Measurements from ENCODE around the gene SNAI3.

- TF ChIP-seq, protein P1, sequence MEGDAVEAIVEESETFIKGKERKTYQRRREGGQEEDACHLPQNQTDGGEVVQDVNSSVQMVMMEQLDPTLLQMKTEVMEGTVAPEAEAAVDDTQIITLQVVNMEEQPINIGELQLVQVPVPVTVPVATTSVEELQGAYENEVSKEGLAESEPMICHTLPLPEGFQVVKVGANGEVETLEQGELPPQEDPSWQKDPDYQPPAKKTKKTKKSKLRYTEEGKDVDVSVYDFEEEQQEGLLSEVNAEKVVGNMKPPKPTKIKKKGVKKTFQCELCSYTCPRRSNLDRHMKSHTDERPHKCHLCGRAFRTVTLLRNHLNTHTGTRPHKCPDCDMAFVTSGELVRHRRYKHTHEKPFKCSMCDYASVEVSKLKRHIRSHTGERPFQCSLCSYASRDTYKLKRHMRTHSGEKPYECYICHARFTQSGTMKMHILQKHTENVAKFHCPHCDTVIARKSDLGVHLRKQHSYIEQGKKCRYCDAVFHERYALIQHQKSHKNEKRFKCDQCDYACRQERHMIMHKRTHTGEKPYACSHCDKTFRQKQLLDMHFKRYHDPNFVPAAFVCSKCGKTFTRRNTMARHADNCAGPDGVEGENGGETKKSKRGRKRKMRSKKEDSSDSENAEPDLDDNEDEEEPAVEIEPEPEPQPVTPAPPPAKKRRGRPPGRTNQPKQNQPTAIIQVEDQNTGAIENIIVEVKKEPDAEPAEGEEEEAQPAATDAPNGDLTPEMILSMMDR (IDR thresholded peaks at IDR 0.05), result no peak
- TF ChIP-seq POLR2AphosphoS5 (IDR thresholded peaks at IDR 0.05; ENCODE audit: low read depth, low read length) (no peak), SIN3A (IDR thresholded peaks at IDR 0.05; ENCODE audit: borderline replicate concordance, insufficient read depth, low read depth, low read length) (no peak), TCF7L2 (IDR thresholded peaks at IDR 0.05; ENCODE audit: low read depth, low read length) (no peak)
These were observed 36.6 kb upstream of the SNAI3 start for GRCh38 chr16:88722784-88723506.
